GM12878 (cell line): ENCODE results near the gene NISCH. TPM values are rescaled to one million over a fixed set of nuclear protein-coding genes. Genes with fewer than 3 reads are reported as not detected.

Experiments
- HDAC2 ChIP-seq: fragments of 200-600 bp; sonication (generic); IDR thresholded peaks from 2 replicates; pipeline ENCODE4 v1.6.1; 2017
- RAD21 ChIP-seq: IDR thresholded peaks from 2 replicates; pipeline ENCODE4 v1.6.1; 2011; ENCODE audit warnings: mild to moderate bottlenecking, low read depth, low read length, moderate library complexity; ENCODE audit not compliant: insufficient read depth
- polyA plus RNA-seq, 11 experiments: library from polyadenylated mRNA; depleted of rRNA in 4 of 11; unstranded in 6 of 11; stranded (reverse) in 5 of 11; fragments of >200 nt; fragmentation: Nextera tagmentation in 4 of 11; fragmentation: Illumina TruSeq in 1 of 11; extraction: Ambion mirVana in 4 of 11; extraction: Trizol in 1 of 11; gene quantifications; 1 replicate in 1 of 11; 2 replicates in 10 of 11; pipeline versions ENCODE4 v1.2.1 to v1.2.3, GENCODE V29; 2011 to 2016; ENCODE audit warnings: inconsistent platforms in 2 of 11, missing spikeins in 2 of 11, low read depth in 1 of 11
- total RNA-seq, 4 experiments: library from RNA; depleted of rRNA in 3 of 4; stranded (reverse); fragments of >200 nt in 3 of 4; fragmentation: Illumina TruSeq in 1 of 4; extraction: Trizol in 1 of 4; gene quantifications; 2 replicates each; pipeline versions ENCODE4 v1.2.1 to v1.2.3, GENCODE V29; 2013 to 2021
- TF ChIP-seq, protein P1 (sequence below): fragments of 450-650 bp; formaldehyde crosslinking; IDR thresholded peaks from 2 replicates; pipeline ENCODE4 v1.4.0; 2020; ENCODE audit warnings: mild to moderate bottlenecking, moderate library complexity
- TF ChIP-seq, protein P2 (sequence below): fragments of 450-650 bp; formaldehyde crosslinking; IDR thresholded peaks from 2 replicates; pipeline ENCODE4 v1.4.0; 2022; ENCODE audit warnings: mild to moderate bottlenecking, moderate library complexity

Gene NISCH
- total and polyA plus RNA-seq, 10 of the 15 experiments (the other 5 are each of a cell fraction or from before 2014, with no cell fraction given), result 0.76 to 52.5 (median 24.6) TPM

DNA sequence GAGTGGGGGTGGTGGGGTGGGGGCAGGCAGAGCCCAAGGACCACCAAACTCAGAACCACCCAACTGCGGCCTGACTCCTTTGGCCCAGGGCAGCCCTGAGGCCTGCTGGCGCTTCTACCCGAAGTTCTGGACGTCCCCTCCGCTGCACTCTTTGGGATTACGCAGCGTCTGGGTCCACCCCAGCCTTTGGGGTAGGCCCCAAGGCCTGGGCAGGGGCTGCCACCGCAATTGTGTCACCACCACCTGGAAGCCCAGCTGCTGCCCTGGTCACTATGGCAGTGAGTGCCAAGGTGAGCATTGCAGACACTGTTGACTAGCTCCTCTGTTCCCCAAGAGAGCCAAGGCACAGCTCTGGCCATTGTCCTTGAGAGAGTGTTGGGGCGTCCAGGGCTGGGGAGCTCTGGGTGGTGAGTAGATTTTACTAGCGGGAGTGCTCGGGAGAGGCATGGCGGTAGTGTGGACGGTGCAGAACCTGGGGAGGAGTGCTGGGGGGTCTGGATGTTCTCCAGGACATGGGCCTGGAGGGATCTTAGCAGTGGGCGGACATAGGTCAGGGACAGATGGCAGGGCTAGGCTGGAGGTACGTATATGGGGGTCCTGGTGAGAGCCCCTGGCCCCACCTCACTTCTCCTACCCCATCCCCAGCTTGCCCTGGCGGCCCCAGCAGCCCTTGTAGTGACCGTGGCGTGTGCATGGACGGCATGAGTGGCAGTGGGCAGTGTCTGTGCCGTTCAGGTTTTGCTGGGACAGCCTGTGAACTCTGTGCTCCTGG lies 65.5 kb downstream of the NISCH start (continued):
- TF ChIP-seq, protein P1, sequence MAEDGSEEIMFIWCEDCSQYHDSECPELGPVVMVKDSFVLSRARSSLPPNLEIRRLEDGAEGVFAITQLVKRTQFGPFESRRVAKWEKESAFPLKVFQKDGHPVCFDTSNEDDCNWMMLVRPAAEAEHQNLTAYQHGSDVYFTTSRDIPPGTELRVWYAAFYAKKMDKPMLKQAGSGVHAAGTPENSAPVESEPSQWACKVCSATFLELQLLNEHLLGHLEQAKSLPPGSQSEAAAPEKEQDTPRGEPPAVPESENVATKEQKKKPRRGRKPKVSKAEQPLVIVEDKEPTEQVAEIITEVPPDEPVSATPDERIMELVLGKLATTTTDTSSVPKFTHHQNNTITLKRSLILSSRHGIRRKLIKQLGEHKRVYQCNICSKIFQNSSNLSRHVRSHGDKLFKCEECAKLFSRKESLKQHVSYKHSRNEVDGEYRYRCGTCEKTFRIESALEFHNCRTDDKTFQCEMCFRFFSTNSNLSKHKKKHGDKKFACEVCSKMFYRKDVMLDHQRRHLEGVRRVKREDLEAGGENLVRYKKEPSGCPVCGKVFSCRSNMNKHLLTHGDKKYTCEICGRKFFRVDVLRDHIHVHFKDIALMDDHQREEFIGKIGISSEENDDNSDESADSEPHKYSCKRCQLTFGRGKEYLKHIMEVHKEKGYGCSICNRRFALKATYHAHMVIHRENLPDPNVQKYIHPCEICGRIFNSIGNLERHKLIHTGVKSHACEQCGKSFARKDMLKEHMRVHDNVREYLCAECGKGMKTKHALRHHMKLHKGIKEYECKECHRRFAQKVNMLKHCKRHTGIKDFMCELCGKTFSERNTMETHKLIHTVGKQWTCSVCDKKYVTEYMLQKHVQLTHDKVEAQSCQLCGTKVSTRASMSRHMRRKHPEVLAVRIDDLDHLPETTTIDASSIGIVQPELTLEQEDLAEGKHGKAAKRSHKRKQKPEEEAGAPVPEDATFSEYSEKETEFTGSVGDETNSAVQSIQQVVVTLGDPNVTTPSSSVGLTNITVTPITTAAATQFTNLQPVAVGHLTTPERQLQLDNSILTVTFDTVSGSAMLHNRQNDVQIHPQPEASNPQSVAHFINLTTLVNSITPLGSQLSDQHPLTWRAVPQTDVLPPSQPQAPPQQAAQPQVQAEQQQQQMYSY (CRISPR knock-in tag), result no peak
- no peak for TF ChIP-seq RAD21
- TF ChIP-seq, protein P2, sequence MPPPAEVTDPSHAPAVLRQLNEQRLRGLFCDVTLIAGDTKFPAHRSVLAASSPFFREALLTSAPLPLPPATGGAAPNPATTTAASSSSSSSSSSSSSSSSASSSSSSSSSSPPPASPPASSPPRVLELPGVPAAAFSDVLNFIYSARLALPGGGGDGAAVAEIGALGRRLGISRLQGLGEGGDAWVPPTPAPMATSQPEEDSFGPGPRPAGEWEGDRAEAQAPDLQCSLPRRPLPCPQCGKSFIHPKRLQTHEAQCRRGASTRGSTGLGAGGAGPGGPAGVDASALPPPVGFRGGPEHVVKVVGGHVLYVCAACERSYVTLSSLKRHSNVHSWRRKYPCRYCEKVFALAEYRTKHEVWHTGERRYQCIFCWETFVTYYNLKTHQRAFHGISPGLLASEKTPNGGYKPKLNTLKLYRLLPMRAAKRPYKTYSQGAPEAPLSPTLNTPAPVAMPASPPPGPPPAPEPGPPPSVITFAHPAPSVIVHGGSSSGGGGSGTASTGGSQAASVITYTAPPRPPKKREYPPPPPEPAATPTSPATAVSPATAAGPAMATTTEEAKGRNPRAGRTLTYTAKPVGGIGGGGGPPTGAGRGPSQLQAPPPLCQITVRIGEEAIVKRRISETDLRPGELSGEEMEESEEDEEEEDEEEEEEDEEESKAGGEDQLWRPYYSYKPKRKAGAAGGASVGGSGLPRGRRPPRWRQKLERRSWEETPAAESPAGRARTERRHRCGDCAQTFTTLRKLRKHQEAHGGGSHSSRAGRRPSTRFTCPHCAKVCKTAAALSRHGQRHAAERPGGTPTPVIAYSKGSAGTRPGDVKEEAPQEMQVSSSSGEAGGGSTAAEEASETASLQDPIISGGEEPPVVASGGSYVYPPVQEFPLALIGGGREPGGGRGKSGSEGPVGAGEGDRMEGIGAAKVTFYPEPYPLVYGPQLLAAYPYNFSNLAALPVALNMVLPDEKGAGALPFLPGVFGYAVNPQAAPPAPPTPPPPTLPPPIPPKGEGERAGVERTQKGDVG (CRISPR knock-in tag), result no peak
- no peak for TF ChIP-seq HDAC2
